Keratinocyte (primary cell): ENCODE results near the gene RHCG. TPM values are rescaled to one million over a fixed set of nuclear protein-coding genes. Genes with fewer than 3 reads are reported as not detected.

ENCODE experiments used
- DNase-seq: peaks from one replicate; pipeline ENCODE4 v3.0.0-alpha.2; 2011; ENCODE audit warnings: low read depth, missing footprints, low spot score
- FAIRE-seq: peaks from 2 replicates; lab custom pipeline; 2011; peaks lifted over from hg19 to GRCh38; lab: Jason Lieb, UNC
- H2AFZ ChIP-seq: 2 replicates; pipeline ENCODE4 v1.6.0; 2012; ENCODE audit warnings: low read length, control low read depth, inconsistent platforms; ENCODE audit not compliant: control insufficient read depth
- H3K27ac ChIP-seq: 2 replicates; pipeline ENCODE4 v1.5.1; 2011; ENCODE audit warnings: low read length; ENCODE audit not compliant: control insufficient read depth, insufficient read depth
- H3K27me3 ChIP-seq: 3 replicates; pipeline ENCODE4 v1.6.0; 2011; ENCODE audit warnings: low read length; ENCODE audit not compliant: control insufficient read depth, insufficient read depth; ENCODE audit errors: extremely low read depth
- H3K36me3 ChIP-seq, 2 experiments: 2 replicates in 1 of 2; 3 replicates in 1 of 2; pipeline ENCODE4 v1.5.1; 2011; ENCODE audit warnings: low read length in 2 of 2, mild to moderate bottlenecking in 1 of 2; ENCODE audit not compliant: control insufficient read depth in 2 of 2, insufficient read depth in 2 of 2; ENCODE audit errors: extremely low read depth in 1 of 2
- H3K4me1 ChIP-seq: 3 replicates; pipeline ENCODE4 v1.5.1; 2011; ENCODE audit warnings: low read length; ENCODE audit not compliant: control insufficient read depth, insufficient read depth; ENCODE audit errors: extremely low read depth
- H3K4me2 ChIP-seq: 3 replicates; pipeline ENCODE4 v1.6.0; 2011; ENCODE audit warnings: low read depth, low read length; ENCODE audit not compliant: control insufficient read depth, insufficient read depth; ENCODE audit errors: extremely low read depth
- H3K4me3 ChIP-seq, 3 experiments: fragments of 200-600 bp in 1 of 3; sonication (generic) in 1 of 3; 2 replicates in 2 of 3; 3 replicates in 1 of 3; pipeline ENCODE4 v1.5.1; 2011 to 2016; ENCODE audit warnings: low read length in 3 of 3, mild to moderate bottlenecking in 3 of 3, control low read depth in 2 of 3, inconsistent platforms in 1 of 3, low read depth in 1 of 3, mixed read lengths in 1 of 3, mixed run types in 1 of 3, moderate library complexity in 1 of 3; ENCODE audit not compliant: control insufficient read depth in 2 of 3, insufficient read depth in 2 of 3; ENCODE audit errors: extremely low read depth in 1 of 3
- H3K79me2 ChIP-seq: 2 replicates; pipeline ENCODE4 v1.6.0; 2012; ENCODE audit warnings: low read length; ENCODE audit not compliant: control insufficient read depth, insufficient read depth
- H3K9ac ChIP-seq: 3 replicates; pipeline ENCODE4 v1.6.0; 2011; ENCODE audit warnings: low read length; ENCODE audit not compliant: control insufficient read depth, insufficient read depth; ENCODE audit errors: extremely low read depth
- H3K9me1 ChIP-seq: 3 replicates; pipeline ENCODE4 v1.6.0; 2011; ENCODE audit warnings: low read length; ENCODE audit not compliant: control insufficient read depth, insufficient read depth; ENCODE audit errors: extremely low read depth
- H3K9me3 ChIP-seq: 2 replicates; pipeline ENCODE4 v1.5.1; 2012; ENCODE audit warnings: low read depth, low read length; ENCODE audit not compliant: control insufficient read depth
- H4K20me1 ChIP-seq: 3 replicates; pipeline ENCODE4 v1.6.0; 2011; ENCODE audit warnings: low read length; ENCODE audit not compliant: control insufficient read depth, insufficient read depth; ENCODE audit errors: extremely low read depth
- EZH2 ChIP-seq: IDR thresholded peaks from one replicate; pipeline ENCODE4 v1.6.1; 2012; ENCODE audit warnings: inconsistent platforms, mild to moderate bottlenecking, low read length, moderate library complexity
- dilution Hi-C: fragments of 300-500 bp; cut with MboI; formaldehyde crosslinking; loops from one replicate; pipeline ENCODE4 v1.7.0; 2020; ENCODE audit warnings: low sequenced_read_pairs; ENCODE audit not compliant: extremely low pct_ligation_motif_present
- polyA plus RNA-seq, 5 experiments: library from polyadenylated mRNA; depleted of rRNA in 3 of 5; stranded (reverse) in 3 of 5; stranded (forward) in 1 of 5; unstranded in 1 of 5; fragments of >200 nt; gene quantifications; 1 replicate in 1 of 5; 2 replicates in 3 of 5; 3 replicates in 1 of 5; pipeline versions ENCODE4 v1.2.1 to v1.2.3, GENCODE V29; 2011 to 2012; ENCODE audit warnings: missing spikeins in 2 of 5, low read depth in 1 of 5, low replicate concordance in 1 of 5
- TF ChIP-seq, protein P1 (sequence below), 3 experiments: IDR thresholded peaks in 1 of 3; conservative IDR thresholded peaks in 1 of 3; optimal IDR thresholded peaks in 1 of 3; 2 replicates in 2 of 3; 3 replicates in 1 of 3; pipeline versions ENCODE3 to v1.5.1; 2011; ENCODE audit warnings: low read length in 3 of 3, mild to moderate bottlenecking in 3 of 3, moderate library complexity in 2 of 3, control low read depth in 1 of 3, inconsistent platforms in 1 of 3; ENCODE audit not compliant: insufficient read depth in 2 of 3; ENCODE audit errors: extremely low read depth in 1 of 3

Gene RHCG
- polyA plus RNA-seq, 1 donor (not counting 4 experiments of a cell fraction or from before 2014, with no cell fraction given): 6.9 TPM

DNA sequence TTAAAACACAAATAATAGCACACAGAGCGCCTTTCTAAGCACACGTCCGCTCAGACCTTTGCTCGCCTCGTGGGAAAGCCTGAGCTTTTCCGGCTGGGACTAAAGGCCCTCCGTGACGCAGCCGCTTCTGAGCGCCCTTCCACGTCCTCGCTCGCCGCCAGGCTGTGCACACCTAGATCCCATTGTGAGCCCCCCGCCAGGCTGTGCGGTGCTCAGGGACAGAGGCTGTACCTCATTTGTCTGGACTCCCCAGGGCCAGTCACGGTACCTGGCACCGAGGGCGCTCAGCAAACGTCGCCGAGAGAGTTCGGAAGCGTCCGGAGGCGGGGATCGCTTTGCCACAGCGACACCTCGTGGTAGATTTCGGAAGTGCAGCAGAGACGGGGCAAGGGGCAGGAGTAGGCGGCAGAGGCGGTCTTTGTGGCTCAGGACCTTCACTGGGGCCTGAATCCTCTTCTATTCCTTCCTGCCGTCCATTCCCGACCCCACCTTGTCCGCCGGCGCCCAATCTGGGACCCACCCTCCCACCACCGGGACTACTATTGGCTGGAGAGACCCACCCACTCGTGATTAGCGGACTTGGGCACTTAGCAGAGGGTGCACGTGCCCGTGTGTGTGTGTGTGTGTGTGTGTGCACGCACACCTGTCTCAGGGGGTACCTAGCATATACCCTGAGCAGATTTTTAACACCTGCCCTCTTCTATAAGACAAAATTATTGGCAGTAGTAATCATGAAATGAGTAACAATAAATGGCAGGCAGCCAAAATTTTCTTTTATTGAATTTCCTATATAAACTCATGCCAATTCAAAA is 65.6 kb downstream of the RHCG start:
- no peaks in the 10 kb centered on the region for H3K36me3 ChIP-seq
- H3K4me2 ChIP-seq: peak overlapping the region; percentile 86
- no peaks in the 10 kb centered on the region for H3K79me2 ChIP-seq
- DNase-seq (no peak), FAIRE-seq (peak; percentile 72)
- H3K4me1 ChIP-seq: peaks cover 2% of the 10 kb centered on the region
- TF ChIP-seq, protein P1, sequence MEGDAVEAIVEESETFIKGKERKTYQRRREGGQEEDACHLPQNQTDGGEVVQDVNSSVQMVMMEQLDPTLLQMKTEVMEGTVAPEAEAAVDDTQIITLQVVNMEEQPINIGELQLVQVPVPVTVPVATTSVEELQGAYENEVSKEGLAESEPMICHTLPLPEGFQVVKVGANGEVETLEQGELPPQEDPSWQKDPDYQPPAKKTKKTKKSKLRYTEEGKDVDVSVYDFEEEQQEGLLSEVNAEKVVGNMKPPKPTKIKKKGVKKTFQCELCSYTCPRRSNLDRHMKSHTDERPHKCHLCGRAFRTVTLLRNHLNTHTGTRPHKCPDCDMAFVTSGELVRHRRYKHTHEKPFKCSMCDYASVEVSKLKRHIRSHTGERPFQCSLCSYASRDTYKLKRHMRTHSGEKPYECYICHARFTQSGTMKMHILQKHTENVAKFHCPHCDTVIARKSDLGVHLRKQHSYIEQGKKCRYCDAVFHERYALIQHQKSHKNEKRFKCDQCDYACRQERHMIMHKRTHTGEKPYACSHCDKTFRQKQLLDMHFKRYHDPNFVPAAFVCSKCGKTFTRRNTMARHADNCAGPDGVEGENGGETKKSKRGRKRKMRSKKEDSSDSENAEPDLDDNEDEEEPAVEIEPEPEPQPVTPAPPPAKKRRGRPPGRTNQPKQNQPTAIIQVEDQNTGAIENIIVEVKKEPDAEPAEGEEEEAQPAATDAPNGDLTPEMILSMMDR (optimal IDR thresholded peaks at IDR 0.05 in 1 of 3, IDR thresholded peaks at IDR 0.05 in 1 of 3, conservative IDR thresholded peaks at IDR 0.05 in 1 of 3; ENCODE audit: extremely low read depth in 1 of 3, insufficient read depth in 2 of 3, low read length in 3 of 3): peak; percentile 92 to 97 (median 96)
- no peak for TF ChIP-seq EZH2
- no peak overlapping the region for H3K27ac ChIP-seq
- H3K4me3 ChIP-seq: peak overlapping the region; percentile 30 to 65 (median 61)
- dilution Hi-C loops: no loop called here
- no peaks in the 10 kb centered on the region for H3K9me1 ChIP-seq
- no peaks in the 10 kb centered on the region for H4K20me1 ChIP-seq
- peak overlapping the region; percentile 92 for H2AFZ ChIP-seq
- H3K9me3 ChIP-seq: no peaks in the 10 kb centered on the region
- peak overlapping the region; percentile 38 for H3K9ac ChIP-seq
- H3K27me3 ChIP-seq: peaks cover 28% of the 10 kb centered on the region

DNA sequence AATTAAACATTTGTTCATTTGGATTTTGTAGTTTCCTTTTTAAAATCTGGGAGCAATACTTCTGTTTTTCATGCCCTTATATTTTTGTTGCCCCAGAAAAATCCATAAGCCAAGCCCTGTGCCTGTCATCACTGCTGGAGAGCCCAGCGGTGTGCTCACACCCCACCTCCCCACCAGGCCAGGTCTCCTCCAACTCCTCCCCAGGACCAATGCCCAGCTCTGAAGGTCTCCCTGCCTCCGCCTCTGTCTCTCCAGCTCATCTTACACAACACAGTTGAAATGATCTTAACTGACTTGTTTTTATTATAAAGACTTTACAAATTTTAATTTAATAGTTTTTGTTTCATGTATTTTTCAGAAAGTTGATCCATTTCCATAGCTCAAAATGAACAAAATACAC is 66.4 kb downstream of the RHCG start:
- H2AFZ ChIP-seq: no peak overlapping the region
- H3K4me2 ChIP-seq: peak overlapping the region; percentile 86
- no peak for DNase-seq
- no peaks in the 10 kb centered on the region for H3K9me3 ChIP-seq
- dilution Hi-C loops: no loop called here
- H3K9ac ChIP-seq: no peak overlapping the region
- H3K4me3 ChIP-seq: peak overlapping the region in 1 of 3 experiments; percentile 61
- no peaks in the 10 kb centered on the region for H3K36me3 ChIP-seq
- no peaks in the 10 kb centered on the region for H3K9me1 ChIP-seq
- H3K4me1 ChIP-seq: peaks cover 2% of the 10 kb centered on the region
- FAIRE-seq: no peak
- H3K79me2 ChIP-seq: no peaks in the 10 kb centered on the region
- H3K27me3 ChIP-seq: peaks cover 23% of the 10 kb centered on the region
- no peaks in the 10 kb centered on the region for H4K20me1 ChIP-seq
- H3K27ac ChIP-seq: no peak overlapping the region
- TF ChIP-seq, protein P1 (optimal IDR thresholded peaks at IDR 0.05 in 1 of 3, IDR thresholded peaks at IDR 0.05 in 1 of 3, conservative IDR thresholded peaks at IDR 0.05 in 1 of 3; ENCODE audit: extremely low read depth in 1 of 3, insufficient read depth in 2 of 3, low read length in 3 of 3): no peak
- TF ChIP-seq EZH2: no peak
